Measurements from ENCODE around the gene SLC39A7. TPM values are rescaled to one million over a fixed set of nuclear protein-coding genes. Genes with fewer than 3 reads are reported as not detected.

Gene SLC39A7
- total and polyA plus RNA-seq, 2 of the 13 experiments (the other 11 are each of a cell fraction or from before 2014, with no cell fraction given) = 142 to 229 TPM

GRCh38 chr6:33172688-33173534 lies 27.8 kb upstream of the SLC39A7 start (continued):
- TF ChIP-seq HNF1A (IDR thresholded peaks at IDR 0.05; ENCODE audit: low read depth) (no peak), HNF1A (CRISPR knock-in tag; IDR thresholded peaks at IDR 0.05; ENCODE audit: borderline replicate concordance) (no peak), POGZ (CRISPR knock-in tag; IDR thresholded peaks at IDR 0.05) (no peak), RNF2 (conservative IDR thresholded peaks at IDR 0.05; ENCODE audit: low read depth) (no peak), MYPOP (CRISPR knock-in tag; IDR thresholded peaks at IDR 0.05) (no peak), HOXD1 (CRISPR knock-in tag; IDR thresholded peaks at IDR 0.05) (no peak), ZNF205 (CRISPR knock-in tag; IDR thresholded peaks at IDR 0.05) (no peak), ZKSCAN1 (IDR thresholded peaks at IDR 0.05; ENCODE audit: low read length) (no peak), ZNF383 (CRISPR knock-in tag; IDR thresholded peaks at IDR 0.05; ENCODE audit: borderline replicate concordance) (no peak), CENPBD1 (CRISPR knock-in tag; IDR thresholded peaks at IDR 0.05; ENCODE audit: borderline replicate concordance, low read depth) (no peak), ELF4 (CRISPR knock-in tag; IDR thresholded peaks at IDR 0.05; ENCODE audit: borderline replicate concordance) (no peak), ZNF343 (CRISPR knock-in tag; IDR thresholded peaks at IDR 0.05) (no peak), CENPT (CRISPR knock-in tag; IDR thresholded peaks at IDR 0.05; ENCODE audit: low read depth) (no peak), ZNF737 (CRISPR knock-in tag; IDR thresholded peaks at IDR 0.05; ENCODE audit: borderline replicate concordance) (no peak), ZBED4 (CRISPR knock-in tag; IDR thresholded peaks at IDR 0.05; ENCODE audit: borderline replicate concordance) (peak; percentile 85; the same call in 1 of the 2 replicates), ZNF292 (CRISPR knock-in tag; IDR thresholded peaks at IDR 0.05; ENCODE audit: borderline replicate concordance, low read depth) (no peak), RFXANK (CRISPR knock-in tag; IDR thresholded peaks at IDR 0.05) (no peak), RBFOX2 (IDR thresholded peaks at IDR 0.05; ENCODE audit: low read depth, low read length) (no peak), NFATC3 (CRISPR knock-in tag; IDR thresholded peaks at IDR 0.05) (no peak)
